Anterior cingulate cortex (tissue), 58 donors: Measurements from ENCODE around the gene PRDM16.

ENCODE experiments used
- DNase-seq, 58 donors: peaks; one replicate each; lab custom pipeline; 2025; lab: John Stamatoyannopoulos, UW

PRDM16 gene

DNA sequence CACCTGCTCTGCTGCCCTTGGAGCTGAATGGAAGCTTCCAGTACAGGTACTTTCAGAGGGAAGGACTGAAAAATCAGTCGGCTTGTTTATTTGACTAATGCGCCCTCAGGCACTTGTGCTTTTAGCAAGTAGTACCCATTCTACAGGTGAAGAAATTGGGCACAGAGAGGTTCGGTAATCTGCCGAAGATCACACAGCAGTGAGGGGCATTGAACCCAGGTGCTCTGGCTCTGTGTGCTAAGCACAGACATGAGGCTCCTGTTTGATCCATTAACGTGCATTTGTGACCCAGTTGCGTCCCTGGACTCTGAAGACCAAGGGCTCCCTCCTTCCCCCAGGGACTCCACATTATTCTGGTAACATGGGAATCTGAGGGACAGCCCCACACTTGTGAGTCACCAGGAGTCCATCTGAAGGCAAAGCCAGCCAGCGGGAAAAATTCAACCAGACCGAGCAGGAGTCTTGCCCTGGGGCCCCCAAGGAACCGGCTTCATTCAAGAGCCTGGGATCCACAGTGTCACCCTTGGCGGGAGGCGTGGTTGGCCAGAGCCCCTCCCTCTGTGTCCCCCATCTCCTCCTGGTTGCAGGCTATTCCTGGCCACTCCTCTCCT, 193.1 kb downstream of the PRDM16 start:
- no peak for DNase-seq

DNA sequence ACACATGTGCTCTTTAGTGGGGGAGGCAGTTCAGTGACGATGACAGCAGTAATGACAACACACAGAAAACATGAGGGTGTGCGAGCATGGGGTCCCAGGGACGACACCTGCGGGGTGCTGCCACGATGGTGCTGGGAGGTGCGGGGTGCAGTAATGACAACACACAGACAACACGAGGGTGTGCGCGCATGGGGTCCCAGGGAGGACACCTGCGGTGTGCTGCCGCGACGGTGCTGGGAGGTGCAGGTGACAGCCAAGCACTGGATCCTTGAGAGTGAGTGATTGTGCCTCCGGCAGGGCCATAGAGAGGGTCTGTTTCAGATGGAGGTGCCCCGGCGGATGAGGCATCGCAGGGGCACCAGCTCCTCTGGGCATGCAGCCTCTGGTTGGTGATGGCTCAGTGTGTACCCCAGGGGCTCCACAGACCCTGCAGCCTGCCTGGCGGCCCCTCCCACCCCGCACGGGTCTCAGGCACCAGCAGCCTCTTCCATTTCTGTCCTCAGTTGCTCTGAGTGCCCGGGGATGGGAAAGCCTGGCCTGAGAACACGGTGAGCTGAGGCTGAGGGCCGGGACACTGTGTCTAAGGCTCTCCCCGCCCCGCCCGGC, 193.8 kb downstream of the PRDM16 start:
- no peak for DNase-seq

DNA sequence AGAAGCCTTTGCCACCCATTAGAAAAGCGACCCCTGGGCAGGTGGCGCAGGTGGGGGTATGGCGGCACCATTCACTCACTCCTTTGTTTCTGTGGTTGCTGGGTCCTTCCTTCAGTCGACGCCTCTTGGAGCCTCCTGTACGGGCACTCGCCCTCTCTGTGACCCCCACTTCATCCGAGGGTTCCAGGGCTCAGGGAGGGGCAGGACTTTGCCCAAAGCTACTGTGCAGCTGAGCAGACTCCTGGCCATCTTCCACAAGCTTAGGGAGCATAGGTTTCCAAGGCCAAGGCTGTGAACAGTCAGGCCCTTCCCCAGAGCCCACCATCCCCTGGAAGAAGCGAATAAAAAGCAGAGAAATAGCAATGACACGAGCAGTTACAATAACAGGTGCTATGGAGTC, 194.8 kb downstream of the PRDM16 start:
- DNase-seq, result no peak

DNA sequence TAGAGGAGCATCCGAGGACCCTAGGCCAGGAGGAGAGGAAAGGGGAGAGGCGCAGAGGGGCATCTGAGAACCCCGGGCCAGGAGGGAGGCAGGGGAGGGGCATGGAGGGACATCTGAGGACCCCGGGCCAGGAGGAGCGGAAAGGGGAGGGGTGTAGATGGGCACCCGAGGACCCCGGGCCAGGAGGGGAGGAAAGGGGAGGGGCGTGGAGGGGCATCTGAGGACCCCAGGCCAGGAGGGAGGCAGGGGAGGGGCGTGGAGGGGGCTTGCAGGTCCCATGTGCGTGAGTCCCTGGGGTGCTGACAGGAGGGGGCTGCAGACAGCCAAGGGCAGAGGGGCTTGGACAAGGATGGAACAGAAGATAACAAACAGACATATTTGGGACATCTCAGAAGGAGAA, 195.5 kb downstream of the PRDM16 start:
- DNase-seq, result no peak

DNA sequence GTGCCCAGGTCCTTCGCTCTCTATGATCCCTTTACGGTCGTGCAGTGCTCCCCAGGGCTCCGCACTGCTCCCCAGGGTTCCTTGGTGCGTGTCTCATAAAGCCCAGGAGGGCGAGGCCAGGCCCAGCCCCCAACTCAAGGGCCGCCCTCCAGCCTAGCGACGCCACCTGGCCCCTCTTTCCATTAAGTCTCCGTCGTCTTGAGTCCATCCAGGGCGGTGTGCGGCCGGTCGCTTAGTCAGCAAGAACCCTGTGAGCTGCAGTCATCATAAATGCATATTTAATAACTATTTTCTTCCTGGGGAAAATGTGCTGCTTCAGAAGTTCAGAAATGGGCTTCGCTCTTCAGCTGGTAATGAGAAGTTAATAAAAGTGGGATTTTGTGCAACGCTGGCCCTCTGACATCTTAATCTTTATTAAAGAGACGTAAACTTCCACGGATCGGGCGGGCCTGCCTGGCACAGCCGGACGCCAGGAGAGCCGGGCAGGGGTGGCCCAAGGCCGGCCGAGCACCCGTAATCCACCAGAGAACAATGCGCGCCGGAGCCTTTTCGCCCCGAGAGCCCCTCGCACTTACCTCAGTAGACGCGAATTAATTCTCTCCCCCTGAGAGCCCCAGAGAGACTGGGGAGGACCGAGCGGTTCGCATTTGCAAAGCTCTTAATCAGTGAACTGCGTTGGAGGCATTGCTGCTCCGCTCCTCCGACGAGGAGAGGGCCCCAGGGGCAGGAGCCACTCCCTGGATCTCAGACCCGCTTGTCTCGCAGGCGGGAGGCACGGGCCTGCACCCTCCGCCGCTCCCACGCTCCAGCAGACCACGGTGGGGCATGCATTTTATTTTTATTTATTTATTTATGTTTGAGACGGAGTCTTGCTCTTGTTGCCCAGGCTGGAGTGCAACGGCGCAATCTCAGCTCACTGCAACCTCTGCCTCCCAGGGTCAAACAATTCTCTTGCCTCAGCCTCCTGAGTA, 197.1 kb downstream of the PRDM16 start:
- DNase-seq, result no peak

DNA sequence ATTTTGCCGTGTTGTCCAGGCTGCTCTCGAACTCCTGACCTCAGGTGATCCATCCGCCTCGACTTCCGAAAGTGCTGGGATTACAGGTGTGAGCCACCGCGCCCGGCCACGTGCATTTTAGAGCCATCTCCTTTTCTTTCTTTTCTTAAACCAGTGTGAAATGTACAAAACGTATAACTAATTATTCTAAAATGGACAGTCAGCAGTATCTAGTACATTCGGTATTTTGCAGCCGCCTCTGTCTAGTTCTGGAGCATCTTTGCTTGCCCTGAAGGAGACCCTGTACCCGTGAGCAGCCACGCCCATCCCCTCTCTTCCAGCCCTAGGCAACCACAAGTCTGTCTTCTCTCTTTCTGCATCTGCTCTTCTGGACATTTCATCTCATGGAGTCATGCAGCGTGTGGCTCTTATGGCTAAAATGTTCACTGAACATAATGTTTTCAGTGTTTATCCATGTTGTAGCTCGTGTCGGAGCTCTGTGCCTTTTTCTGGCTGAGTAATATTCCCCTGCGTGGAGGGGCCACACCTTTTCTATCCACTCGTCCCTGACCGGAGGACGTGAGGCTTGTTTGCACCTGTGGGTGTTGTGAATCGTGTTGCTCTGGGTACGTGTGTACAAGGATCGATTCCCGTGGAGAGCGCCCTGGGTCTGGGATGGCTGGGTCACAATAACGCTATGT, 198.0 kb downstream of the PRDM16 start:
- DNase-seq, result no peak

DNA sequence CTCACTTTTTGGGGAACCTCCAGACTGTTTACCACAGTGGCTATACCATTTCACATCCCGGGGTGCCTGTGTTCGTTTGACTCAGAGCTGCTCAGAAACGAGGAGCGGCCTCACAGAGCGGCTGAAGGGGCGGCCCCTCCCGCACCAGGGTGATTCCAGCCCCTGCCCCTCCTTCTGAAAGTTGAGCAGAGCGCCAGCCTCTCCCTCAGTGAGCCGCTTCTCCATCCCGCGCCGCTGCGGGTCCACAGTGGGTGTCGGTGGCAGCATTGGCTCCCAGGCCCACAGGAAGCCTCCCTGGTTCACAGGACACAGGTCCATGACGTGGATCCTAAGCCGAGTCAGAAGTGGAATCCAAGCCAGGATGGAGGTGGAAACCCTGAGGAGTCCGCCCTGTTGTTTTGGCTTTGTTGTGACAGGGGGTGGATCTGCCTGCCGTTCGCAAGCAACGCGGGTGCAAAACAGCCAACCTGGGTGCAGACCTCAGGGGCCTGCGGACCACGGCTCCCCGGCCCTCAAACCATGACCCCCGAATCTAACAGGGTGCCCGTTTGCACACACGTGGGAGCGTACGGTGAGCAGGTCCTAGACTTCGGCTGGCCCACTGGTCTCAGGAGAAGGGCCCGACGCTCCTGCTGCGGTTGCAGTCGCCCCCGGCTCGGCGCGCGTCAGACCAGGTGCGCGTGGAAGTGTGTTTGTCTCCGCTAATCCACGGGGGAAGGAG, 198.7 kb downstream of the PRDM16 start:
- DNase-seq, result no peak

DNA sequence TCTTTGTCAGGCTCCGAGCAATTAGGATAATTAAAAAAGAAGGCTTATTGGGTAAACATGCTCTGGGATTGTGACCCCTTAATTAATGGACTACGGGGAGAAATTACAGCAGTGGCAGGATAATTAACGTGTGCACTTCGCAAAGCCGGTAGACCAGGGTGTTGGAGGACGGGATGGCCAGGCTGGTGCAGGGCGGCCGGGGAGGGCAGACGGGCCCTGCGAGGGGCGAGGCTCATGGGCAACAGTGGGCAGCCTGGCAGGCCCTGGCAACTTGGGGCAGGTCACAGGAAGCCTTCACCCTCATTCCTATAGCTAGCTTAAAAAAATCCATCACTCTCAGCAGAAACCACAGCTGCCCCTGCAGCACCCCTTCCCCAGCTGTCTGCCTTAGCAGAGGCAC, 199.3 kb downstream of the PRDM16 start:
- no peak for DNase-seq

DNA sequence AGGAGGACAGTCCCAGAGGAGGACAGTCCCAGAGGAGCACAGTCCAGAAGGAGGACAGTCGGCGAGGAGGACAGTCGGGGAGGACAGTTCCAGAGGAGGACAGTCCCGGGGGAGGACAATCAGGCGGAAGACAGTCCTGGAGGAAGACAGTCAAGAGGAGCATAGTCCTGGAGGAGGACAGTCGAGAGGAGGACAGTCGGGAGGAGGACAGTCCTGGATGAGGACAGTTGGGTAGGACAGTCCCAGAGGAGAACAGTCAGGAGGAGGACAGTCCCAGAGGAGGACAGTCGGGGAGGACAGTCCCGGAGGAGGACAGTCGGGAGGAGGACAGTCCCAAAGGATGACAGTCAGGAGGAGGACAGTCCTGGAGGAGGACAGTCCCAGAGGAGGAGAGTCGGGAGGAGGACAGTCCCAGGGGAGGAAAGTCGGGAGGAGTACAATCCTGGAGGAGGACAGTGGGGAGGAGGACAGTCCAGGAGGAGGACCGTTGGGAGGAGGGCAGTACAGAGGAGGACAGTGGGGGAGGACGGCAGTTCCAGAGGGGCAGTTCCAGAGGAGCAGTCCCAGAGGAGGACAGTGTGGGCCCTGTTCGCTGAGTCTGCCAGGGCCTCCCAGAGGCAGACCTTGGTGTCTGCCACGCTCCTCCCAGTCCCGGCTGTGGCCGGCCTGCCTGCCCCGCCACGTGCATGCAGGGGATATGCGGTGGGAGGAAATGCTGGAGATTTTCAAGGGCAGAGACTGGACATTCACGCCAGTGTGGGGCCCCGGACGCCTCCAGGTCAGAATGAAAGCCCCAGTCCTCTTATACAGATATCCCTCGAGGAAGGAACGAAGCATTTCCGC, 201.6 kb downstream of the PRDM16 start:
- DNase-seq, result no peak

DNA sequence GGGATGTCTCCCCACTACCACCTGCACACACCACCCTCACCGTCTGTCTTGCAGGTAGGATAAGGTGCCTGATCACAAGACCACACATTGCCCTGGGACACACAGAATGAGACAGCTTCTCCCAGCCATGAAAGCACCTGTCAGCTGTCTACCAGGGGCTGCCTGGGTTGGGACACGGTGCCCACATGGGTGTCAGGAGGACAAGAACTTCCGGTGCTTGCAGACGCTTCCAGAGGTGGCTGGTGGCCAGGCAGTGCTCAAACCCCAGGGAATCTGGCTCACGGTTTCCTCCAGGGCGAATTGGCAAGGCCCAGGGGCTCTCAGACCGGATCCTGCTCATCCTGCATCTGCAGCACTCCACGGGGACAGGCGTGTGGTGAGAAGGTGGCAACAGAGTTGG, 202.9 kb downstream of the PRDM16 start:
- no peak for DNase-seq

DNA sequence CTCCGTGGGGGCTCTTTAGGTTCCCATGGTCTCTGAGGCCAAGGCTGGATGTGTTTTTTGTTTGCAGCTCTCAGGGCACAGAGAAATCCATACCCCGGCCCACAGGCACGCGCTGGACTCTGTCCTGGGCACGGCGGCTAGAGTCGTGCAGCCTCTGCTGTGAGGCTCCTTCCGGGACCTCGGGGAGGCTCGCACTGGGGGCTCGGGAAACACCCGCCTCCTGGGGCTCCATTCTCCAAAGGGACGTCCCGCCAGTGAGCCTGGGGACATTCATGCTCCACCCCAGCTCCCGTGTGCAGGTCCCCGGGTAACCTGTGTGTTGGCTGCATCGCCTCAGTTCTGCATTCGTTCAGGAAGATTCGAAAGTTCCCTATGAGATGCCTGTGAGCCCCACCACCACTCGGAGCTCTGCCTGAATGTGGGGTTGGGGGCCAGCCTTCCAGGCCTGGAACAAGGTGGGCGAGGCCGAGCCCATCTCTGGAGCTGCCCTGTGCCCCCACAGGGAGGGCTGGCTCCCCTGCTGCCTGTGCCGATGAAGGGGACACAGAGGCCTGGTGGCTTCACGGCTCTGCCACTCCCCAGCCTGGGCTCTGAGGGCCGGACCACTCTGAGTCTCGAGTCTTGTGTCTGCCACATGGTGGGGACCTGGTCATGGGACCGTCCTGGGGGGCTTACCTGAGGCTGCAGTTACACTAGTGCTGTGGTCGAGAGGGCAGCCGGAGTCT, 203.5 kb downstream of the PRDM16 start:
- DNase-seq, result no peak

DNA sequence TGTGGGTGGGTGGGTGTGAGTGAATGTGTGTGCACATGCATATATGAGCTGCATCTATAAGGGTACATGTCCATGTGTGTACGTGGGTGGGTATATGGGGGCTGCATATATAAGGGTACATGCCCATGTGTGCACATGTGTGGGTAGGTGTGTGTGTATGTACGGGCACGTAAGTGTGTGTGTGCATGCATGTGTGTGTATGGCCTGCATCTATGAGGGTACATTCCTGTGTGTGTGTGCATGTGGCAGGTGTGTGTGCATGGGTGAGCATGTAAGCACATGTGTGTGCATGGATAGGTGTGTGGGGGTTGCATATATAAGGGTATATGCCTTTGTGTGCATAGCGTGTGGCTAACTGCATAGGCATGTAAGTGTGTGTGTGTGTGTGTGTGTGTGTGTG, 204.4 kb downstream of the PRDM16 start:
- DNase-seq, result no peak

DNA sequence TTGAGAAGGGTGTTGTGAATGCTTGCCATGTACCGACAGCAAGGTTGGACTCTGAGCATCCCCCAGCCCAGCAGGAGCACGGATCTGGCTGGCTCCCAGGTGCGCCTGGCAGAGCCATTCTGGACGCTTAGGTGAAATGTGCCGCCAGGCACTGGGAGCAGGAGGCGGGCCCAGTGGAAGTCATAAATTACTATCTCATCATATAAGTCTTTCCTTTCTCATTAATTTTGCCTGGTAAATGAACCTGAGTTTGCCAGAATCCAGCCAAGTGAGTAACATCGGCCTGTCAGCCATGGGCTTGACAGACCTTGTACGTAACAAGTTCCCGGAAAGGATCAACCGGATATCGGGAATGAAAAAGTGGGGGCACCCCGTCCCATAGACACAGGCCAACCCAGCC, 206.0 kb downstream of the PRDM16 start:
- no peak for DNase-seq

DNA sequence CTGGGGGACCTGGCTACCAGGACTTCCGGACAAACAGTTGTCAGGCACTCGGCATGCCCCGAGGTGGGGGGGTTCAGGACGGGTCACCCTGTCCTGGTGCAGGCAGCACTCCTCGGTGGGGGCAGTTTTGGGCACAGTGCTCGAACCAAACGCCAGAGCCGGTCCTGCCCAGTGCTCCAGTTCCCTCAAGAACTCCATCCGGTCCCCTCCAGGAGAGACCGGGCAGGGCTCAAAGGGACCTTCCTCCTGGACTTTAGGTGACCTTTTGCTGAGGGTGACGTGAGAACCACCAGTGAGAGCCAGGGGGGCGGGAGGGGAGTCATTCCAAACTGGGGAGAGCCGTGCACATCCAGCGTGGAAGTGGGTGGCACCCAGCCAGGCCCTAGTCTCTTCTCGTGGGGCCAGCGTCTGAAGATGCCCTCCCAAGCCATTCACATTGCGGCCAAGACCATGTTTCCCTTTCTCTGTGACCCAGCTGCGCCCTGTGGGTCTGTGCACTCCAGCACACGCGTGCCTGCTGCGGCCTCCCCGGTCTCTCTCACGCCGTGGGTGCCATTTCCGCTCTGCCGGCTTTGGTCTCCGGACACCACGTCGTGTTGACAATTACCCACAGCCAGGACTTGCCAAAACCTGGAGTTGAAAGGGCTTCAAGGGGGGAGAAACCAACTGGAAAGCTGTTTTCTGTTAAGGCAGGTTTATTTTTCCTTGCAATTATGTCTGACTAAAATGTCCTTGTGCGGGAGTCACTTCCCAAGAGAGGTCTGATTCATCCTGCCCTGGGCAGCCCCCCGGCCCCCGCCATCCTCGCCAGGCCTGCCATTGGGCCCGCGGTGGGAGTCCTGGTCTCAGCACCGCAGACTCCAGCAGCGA, 206.7 kb downstream of the PRDM16 start:
- peak in 3 of 58 donors; percentile 13 to 54 (median 16) for DNase-seq

DNA sequence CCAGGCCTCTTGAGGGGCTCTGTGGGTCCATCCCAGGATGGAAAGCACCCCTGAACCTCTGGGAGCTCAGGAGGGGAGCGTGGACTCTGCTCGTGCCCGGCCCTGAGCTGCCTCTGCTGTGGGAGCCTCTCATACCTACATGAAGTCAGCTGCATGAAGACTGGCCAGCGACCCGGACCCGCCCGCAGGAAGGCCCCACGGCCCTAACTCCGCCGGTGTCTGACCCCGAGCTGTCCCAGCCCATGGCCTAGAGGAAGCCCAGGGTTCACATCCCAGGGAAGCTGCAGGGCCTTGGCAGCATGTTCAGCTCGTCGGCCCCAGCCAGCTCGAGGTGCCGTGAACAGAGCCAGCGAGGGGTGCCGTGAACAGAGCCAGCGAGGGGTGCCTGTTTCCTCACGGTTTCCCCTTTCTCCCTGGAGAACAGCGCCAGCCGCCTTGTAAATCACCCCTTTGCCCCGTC, 207.4 kb downstream of the PRDM16 start:
- DNase-seq, result no peak

DNA sequence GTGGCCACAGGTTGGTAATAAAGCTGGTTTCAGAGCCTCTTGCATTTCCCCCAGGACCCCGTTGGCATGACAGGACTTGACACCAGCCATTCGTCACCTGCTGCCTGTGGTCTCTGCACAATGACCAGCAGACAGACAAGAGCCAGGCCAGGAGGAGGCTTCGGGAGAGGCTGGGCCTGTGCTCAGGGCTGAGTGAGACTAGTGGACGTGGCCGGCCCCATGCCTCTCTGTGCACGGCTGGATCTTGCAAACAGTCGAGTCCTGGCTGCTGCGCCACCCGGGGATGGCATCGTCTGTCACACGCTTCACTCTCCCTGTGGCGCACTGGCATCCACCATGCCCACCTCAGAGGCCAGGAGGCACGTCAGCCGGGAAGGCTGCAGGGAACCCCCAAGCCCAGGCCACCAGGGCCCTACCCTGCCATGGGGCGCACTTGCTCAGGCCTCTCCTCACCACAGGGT, 208.0 kb downstream of the PRDM16 start:
- no peak for DNase-seq

DNA sequence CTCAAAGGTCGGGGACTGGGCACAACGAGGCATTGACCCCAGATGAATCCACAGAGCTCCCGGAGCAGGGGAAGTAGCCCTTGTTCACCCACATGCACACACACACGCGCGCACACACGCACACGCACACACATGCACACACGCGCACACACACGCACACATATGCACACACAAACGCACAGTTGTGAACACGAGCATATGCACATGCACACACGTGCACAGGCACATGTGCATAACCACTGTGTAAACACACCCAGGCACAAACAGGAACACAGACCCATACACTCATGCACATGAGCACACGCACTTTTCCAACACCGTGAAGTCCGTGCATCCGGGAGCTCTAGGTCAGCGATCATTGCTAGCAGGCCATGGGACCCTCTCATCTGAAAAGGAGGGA, 208.6 kb downstream of the PRDM16 start:
- no peak for DNase-seq
